Stimulated activated naive CD8-positive, alpha-beta T cell treated with anti-CD3 and anti-CD28 coated beads, Interleukin-15, Interleukin-2, amounts not matched to agents 100 U/mL and 50 U/mL, for 24 hours (primary cell): ENCODE results near the gene GUSB.
"Not testable (repeated sequence)": the region's sequence is repeated elsewhere in the genome, so short reads cannot be mapped to it uniquely, and the experiment has no call there.

Experiments
- ATAC-seq: fragments of 150-1000 bp; cut with Tn5 transposase; one replicate; pipeline ENCODE4 v1.10.0; 2021
- DNase-seq: peaks from one replicate; pipeline ENCODE4 v3.0.0; 2021

GUSB gene

DNA sequence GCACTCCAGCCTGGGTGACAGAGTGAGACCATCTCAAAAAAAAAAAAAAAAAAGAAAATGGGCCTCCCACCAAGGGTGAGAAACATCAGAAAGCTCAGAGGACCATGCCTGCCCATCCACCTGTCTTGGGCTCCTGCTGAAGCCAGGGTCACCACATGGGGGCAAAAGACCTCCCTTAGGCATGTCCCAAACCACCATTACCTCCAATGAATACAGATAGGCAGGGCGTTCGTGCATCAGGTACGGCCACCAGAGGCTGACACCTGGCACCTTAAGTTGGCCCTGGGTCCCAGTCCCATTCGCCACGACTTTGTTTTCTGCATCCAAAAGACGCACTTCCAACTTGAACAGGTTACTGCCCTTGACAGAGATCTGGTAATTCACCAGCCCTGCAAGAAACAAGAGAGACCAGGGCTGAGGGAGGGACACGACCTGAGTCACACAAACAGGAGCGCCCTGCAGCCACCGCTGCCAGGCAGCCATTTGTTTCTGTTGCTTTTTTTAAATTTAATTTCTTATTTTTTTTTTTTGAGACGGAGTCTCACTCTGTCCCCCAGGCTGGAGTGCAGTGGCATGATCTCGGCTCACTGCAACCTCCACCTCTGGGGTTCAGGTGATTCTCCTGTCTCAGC is 6.1 kb downstream of the GUSB start:
- ATAC-seq = no peak

DNA sequence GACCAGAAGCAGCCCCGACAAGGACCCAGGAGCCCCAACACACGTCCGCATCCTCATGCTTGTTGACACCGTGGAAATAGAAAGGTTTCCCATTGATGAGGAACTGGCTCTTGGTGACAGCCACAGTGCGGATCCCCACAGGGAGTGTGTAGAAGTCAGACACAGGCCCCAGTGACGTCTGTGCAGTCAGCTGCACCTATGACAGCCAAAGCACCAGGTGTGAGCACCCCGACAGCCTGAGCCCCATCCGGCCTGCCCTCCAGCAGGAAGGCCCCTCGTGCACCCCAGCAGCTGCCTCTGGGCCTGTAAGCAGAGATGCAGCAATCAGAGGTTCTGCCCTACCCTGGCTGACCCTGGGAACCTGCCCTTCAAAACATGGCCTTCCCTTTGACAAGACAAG is 7.1 kb downstream of the GUSB start:
- DNase-seq (no peak), ATAC-seq (no peak)

More for the DNA sequence above, 6.1 kb downstream of the GUSB start:
- DNase-seq = no peak

DNA sequence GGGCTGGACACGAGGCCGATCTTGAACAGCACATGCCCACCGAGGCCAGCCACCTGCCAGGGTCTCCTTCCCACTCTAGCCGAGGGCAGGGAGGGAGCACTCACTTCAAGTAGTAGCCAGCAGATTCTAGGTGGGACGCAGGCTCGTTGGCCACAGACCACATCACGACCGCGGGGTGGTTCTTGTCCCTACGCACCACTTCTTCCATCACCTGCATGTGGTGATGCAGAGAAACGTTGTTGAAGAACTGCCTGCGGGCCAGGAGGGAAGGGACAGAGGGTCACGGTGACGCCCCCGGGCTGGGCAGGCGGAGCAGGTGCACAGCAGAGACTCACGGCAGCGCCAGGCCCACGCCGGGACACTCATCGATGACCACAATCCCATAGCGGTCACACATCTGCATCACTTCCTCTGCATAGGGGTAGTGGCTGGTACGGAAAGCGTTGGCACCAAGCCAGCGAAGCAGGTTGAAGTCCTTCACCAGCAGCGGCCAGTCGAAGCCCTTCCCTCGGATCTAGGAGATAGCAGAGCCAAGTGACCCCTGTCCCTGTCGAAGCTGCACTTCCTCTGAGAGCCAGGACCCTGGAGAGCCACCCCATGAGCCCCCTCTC is 7.7 kb downstream of the GUSB start:
- DNase-seq = no peak
- ATAC-seq = no peak

DNA sequence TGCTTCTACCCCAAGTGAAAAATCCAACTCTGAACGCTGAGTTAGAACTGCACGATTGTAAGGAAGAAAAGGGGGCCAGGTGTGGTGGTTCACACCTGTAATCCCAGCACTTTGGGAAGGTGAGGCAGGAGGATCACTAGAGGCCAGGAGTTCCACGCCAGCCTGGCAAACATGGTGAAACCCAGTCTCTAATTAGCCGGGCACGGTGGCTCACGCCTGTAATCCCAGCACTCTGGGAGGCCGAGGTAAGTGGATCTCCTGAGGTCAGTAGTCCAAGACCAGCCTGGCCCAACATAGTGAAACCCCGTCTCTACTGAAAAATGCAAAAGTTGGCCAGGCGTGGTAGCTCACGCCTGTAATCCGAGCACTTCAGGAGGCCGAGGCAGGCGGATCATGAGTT is 9.0 kb downstream of the GUSB start:
- DNase-seq (no peak), ATAC-seq (no peak)

DNA sequence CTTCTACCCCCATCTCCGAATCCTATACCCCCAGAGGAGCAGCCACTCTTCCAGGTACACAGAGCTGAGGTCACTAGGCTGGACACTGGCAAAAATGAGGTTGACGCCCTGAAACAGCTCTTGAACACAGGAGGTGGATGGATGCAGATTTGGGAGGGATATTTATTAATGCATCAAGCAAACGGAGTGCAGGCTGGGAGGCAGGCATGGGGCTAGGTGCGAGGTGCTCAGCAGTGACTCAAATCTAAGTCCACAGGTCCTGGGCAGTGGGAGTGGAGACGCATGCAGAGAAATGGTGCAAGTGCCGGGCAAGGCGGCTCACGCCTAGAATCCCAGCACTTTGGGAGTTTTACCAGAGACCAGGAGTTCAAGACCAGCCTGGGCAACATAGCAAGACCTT is 11.0 kb downstream of the GUSB start:
- DNase-seq (no peak), ATAC-seq (no peak)

DNA sequence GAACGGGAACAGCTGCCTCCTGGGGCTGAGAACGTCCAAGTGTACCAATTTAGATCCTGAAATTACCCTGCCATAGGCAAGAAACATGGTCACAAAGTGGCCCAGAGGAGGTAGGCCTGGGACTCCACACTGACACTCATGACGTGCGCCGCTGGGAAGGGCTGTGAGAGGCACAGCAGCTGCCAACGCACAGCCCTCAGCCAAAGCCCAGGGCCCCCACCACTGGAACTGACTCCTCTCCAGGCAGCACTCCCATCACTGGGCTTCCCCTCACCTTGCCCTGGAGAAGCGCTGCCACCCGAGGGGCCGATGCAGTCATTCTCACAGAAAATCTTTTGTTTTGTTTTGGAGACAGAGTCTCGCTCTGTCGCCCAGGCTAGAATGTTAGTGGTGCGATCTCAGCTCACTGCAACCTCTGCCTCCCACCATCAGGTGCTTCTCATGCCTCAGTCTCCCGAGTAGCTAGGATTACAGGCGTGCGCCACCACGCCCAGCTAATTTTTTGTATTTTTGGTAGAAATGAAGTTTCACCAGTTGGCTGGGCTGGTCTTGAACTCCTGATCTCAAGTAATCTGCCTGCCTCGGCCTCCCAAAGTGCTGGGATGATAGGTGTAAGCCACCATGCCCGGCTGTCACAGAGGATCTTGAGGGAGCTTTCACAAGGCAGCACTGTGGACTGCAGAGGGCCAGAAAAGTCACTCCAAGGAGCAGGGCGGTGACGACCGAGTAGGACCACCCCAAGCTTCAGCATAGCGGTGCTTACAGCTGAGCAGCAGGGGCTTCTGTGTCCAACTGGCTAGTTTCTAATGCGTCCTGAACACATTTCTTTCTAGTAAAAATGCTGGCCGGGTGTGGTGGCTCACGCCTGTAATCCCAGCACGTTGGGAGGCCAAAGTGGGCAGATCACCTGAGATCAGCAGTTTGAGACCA is 13.5 kb downstream of the GUSB start:
- DNase-seq (no peak), ATAC-seq (no peak)

DNA sequence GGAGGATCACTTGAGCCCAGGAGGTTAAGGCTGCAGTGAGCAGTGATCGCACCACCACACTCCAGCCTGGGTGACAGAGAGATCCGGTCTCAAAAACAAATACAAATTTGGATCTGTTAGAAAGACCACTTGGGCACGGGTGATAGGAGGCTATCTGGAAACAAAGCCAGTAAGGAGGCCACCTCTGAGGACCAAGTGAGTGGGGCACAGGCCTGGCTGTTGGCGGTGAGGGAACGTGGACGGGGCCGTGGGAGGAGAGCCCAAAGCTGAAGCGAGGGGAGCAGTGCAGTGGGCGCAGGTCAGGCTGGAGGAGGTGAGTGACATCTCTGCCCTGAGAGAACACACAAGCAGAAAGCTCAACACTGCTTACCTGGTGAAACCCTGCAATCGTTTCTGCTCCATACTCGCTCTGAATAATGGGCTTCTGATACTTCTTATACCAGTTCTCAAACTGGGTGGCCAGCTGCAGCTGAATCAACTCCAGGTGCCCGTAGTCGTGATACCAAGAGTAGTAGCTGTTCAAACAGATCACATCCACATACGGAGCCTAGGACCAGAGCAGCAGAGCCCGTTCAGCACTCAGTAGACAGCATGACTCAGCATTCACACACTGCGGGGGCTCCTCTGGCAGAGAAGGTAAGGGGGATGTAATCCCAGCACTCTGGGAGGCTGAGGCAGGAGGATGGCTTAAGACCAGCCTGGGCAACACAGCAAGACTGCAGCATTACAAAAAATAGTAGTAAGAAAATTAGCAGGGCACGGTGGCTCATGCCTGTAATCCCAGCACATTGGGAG is 14.5 kb downstream of the GUSB start:
- ATAC-seq = no peak
- DNase-seq = no peak

DNA sequence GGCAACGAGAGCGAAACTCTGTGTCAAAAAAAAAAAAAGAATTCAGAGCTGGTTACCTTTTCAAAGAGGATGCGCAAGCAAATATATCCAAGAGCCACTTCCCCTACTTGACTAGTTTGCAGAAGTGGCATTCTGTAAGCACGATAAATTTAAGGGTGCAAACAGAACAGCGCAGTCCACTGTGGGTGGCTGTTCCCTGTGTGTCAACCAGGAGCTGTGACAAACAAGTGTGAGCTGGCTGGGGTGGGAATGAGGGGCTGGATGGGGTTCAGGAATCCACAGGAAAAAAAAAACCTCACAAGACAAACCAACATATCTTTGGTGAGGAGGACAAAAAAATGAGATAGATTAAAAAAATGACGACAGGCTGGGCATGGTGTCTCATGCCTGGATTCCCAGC is 15.9 kb downstream of the GUSB start:
- ATAC-seq = no peak
- no peak for DNase-seq

DNA sequence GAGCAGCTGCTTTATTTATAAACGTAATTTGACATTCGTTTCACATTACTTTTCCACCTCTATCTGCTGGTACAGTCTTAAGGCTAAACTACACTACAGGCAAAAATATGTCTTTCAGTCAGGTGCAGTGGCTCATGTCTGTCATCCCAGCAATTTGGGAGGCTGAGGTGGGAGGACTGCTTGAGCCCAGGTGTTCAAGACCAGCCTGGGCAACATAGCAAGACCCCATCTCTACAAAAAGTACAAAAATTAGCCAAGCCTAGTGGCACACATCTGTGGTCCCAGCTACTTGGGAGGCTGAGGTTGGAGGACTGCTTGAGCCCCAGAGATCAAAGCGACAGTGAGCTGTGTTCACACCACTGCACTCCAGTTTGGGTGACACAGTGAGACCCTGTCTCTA is 17.3 kb downstream of the GUSB start:
- DNase-seq, ATAC-seq: not testable (repeated sequence)

DNA sequence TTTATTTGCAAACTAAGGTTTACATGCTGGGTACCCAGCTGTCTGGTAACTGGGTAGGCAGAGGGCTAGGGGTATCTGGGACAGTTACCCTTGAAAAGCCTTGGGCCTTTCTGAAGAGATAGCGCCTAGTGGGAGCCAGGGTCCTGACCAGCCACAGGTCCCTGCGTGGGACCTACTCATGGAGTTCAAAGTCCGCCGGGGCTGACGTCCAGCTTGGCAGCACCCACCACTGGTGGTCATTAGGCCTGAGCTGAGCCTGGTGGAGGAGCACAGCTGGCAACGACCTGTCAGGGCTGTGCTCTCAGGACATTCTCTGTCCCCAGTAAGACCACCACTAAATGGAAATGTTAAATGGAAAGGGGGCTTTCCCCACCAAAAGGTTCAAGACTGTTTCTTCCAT is 20.0 kb downstream of the GUSB start:
- DNase-seq = no peak
- peak; percentile 22 for ATAC-seq

DNA sequence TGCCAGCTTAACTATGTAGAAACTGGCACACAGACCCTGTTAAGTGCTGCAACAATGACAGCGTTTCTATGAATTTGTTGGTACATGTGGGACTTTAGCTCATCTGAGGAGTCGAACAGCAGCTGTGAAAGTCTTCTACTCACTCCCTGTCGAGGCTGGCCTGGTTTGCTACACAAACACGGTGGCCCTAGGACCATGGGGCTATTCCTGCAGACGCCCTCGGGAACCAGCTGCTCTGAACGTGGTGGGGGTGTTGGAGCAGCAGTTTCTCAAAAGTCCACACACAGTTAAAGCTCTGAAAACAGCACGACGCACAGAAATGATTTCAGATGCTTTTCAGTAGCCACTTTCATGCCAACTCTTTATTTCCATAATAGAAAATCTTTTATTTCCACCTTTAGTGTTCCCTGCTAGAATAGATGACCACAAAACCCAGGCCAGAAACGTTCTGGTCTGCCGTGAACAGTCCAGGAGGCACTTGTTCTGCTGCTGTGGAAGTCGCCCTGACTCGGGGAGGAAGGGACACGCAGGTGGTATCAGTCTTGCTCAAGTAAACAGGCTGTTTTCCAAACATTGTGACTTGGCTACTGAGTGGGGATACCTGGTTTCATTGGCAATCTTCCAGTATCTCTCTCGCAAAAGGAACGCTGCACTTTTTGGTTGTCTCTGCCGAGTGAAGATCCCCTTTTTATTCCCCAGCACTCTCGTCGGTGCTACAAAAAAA is 21.5 kb downstream of the GUSB start:
- ATAC-seq (no peak), DNase-seq (no peak)

DNA sequence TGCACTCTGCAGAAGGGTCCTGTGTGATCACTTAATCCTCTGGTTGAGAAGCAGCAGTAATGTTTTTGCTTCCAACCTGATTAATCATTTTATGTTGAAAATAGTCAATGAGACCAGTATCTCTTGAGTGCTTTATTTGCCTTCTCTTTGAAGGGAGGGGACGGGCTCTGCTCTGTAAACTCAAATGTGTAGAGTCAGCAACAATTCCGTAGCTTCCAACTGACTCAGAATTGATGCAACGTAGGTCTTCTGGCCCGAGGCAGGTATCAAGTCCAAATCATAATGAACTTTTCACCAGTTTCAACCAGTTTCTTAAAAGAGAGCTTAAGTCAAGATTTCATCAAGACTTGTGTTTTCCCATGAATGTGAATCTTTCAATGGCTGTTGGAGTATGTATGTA is 26.3 kb downstream of the GUSB start:
- no peak for DNase-seq
- ATAC-seq = no peak

DNA sequence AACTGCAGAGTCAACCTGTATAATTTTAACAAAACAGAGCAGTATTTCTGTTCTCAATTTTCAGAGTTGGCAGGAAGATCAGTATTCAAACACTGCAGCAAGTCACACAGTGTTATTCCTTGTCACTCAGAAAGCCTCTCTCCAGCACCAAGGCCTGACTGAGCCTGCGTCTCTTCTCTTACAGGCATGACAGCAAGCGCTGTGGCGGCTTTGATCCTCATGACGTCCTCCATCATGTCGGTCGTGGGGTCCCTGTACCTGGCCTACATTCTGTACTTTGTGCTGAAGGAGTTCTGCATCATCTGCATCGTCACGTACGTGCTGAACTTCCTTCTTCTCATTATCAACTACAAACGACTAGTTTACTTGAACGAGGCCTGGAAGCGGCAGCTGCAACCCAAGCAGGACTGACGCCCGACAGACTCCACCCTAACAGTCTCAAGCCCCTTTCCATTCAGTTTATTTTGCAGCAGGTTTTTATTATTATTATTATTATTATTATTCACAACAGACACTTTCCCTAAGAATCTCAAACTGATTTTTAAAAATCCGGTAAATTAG is 28.0 kb downstream of the GUSB start:
- no peak for ATAC-seq
- no peak for DNase-seq

DNA sequence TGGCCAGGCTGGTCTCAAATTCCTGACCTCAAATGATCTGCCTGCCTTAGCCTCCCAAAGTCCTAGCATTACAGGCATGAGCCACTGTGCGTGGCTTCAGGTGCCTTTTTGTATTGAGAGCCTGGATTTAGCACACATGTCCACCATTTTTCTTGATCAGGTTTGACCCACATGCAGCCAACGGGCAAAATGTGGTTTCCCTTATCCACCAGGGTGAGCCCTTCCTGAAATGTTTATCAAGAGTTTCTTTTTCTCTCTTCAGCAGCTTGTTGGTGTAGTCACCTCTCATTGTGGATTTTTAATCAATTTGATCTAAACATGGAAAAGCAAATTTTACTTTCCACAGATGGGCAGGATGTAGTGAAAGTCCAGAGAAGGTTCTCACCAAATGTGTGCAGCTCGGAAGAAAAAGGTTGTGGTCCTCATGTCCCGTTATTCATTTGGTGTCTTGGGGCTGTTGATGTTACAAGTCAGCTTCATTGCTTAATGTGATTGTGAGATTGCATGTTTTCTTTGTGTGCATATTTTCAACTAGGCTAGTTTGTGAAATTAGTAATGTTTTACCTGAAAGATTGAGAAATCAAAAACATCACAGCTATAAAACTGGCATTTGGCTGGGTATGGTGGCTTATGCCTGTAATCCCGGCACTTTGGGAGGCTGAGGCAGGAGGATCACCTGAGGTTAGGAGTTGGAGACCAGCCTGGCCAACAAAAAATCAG is 28.9 kb downstream of the GUSB start:
- DNase-seq = no peak
- ATAC-seq = no peak

DNA sequence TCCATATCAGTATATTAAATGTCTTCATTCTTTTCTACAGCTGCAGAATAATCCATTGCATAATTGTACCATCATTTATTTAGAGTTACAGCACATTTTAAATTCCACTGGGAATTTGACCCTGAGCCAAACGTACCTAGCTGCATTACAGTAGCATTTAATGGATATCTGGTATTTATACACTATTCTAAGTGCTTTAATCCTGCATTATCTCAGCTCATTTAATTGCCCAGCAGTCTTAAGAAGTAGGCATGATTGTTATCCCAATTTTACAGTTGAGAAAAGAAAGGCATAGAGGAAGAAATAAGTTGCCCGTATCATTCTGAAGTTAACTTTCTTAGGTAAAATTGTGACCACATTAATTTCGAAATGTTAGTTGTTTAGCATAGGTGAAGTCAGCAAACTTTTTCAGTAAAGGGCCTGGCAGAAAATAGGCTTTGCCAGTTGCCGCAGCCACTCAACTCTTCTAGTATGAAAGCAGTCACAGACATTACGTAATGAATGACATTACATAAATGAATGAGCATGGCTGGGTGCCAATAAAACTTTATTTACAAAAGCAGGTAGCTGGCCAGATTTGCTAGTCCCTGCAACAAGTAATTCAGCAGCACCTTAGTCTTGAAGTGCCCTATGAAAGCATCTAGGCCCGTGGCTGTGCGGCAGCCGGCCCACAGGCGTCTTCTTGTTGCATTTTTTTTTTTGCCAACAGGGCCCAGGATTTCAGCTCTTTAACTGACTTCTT is 30.0 kb downstream of the GUSB start:
- no peak for DNase-seq
- ATAC-seq = no peak

DNA sequence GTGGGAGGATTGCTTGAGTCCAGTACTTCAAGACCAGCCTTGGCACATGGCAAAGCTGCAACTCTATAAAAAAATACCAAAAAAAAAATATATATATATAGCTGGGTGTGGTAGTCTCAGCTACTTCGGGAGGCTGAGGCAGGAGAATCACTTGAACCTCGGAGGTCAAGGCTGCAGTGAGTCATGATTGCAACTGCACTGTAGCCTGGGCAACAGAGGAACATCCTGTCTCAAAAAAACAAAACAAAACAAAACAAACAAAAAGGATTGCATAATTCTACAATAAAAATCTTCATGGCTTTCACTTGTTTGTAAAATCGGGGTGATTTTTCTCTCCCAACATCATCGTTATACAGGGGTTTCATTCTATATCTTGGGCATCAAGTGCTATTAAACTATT is 35.1 kb downstream of the GUSB start:
- no peak for ATAC-seq
- DNase-seq = no peak

DNA sequence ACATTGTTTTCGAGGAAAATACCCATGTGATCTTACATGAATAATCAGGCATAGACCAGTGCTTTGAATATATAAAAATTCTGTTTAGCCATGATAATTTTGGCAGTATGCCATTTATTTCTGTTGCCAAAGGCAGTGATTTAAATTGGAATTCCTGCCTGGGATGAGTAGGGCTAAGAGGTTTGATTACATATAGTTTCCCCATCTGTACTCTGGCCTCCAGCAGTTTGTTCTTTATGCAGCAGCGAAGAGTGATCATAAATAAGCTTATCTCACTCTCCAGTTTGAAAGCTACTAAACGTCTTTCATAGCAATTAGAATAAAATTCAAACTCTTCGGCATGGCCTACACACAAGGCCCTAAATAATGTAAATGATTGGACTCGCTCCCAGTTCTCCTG is 36.2 kb downstream of the GUSB start:
- not testable (repeated sequence) for ATAC-seq, DNase-seq

DNA sequence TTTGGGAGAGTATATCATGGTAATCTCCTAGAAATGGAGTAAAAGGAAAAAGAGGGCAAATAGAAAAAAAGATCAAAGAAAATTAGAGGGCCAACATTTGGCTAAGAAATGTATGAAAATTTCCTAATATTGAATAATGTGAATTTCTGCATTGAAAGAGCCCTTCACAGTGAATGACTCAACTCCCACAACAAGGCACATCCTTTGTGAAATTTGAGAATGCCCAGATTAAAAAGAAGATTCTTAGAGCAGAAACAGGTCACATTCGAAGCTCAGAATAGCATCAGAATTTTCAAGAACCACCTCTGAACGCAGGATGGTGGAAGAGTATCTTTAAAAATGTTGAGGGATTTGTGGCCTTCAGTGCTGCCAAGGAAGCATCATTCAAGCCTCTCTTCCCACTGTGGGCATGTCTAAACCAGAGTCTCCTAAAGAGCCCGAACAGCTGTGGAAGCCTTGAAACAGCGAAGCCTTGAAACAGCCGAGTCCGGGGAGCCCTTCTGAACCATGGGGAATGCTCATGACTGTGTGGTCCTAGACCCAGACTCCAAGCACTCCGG is 43.6 kb downstream of the GUSB start:
- DNase-seq = no peak

DNA sequence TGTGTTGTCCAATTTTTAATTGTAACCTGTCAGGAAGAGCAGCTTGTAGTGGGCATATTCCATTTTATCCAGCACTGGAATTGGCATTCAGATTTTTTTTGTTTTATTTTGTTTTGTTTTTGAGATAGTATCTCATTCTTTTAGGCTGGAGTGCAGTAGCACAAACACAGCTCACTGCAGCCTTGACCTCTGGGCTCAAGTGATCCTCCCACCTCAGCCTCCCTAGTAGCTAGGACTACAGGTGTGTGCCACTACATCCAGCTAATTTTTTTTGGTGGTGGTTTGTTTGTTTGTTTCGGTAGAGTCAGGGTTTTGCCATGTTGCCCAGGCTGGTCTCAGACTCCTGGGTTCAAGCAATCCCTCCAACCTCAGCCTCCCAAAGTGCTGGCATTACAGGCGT is 44.7 kb downstream of the GUSB start:
- no peak for ATAC-seq
- no peak for DNase-seq

More for the DNA sequence above, 43.6 kb downstream of the GUSB start:
- no peak for ATAC-seq

DNA sequence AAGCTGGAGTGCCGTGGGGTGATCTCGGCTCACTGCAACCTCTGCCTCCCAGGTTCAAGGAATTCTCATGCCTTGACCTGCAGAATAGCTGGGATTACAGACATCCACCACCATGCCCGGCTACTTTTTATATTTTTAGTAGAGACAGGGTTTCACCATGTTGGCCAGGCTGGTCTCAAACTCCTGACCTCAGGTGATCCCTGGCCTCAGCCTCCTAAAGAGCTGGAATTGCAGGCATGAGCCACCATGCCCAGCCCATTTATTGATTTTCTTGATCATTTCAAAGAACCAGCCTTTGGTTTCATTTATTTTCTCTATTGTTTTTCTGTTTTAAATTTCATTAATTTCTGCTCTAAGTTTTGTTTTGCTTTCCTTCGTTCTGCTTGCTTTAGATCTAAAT is 50.3 kb downstream of the GUSB start:
- ATAC-seq = no peak
- no peak for DNase-seq
